ENCODE measurements around the gene BMAL1.
A peak's percentile ranks its signal among the peaks of the same experiment; 100 is the strongest.

BMAL1 gene

DNA sequence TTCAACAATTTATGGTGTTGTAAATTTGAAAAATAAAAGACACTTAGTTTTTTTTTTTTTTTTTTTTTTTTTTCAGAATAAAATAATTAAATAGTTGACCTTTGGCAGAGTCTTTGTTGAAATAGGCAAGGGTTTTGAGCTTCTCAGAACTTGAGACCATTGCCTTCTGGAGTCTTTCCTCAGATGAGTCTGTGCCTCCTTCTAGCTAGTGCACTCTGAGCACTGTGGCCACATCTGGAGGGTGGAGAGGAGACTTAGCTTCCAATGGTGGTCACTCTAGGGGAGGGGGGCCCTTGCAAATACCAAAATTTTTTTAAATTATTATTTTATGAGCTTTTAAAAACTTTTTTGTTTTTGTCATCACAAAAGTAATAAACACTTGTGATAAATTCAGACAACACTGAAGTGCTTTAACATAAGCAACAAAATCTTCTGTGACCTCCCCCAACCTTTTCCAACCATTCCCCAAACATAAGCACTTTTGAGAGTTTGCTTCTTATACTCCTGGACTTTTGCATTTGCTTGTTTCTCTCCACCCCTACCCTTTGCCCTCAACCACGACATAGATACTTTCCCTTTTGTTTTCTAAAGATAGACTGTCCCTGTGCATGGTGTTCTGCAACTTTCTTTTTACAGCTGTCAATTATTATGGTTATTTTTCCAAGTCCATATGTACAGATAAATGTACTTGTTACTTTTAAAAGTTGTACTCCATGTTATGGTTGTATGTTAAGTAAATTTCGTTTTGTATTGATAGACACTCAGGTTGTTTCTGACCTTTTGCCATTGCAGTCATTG, 41.1 kb downstream of the BMAL1 start:
- no peak for DNase-seq

DNA sequence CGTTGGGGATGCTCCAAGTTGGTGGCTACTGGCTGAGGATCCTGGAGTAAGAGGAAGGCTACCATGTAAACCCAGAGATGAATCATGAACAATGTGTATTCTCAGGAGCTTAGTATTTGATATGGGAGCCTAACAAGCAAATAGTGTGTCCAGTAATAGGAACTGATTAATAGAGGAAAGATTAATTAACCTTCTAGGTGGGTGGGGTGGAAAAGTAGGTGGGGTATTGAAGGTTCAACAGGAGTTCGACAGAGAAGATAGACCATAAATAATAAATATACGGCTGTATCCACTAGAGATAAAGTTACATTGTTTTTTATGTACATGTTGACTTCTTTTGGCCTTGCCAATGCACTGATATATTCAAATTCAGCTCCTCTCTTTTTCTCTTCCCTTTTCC, 43.1 kb downstream of the BMAL1 start:
- no peak for DNase-seq

DNA sequence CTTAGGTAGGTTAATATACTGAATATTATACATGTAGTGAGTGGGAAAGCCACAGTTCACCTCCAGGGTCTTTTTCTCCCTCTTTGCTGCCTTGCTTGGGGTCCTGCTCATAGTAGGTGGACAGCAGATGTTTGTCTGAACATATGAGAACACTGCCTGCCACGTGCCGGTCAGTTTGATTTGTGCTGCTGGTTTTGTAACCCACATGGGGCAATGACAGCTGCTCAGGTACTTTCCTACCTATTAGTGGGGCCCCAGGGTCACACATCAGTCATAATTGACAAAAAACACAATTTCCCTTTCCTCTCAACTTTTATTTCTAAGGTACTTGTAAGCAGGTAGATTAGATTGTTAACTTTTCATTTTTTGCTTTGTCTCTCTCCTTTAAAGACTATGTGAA, 43.8 kb downstream of the BMAL1 start:
- DNase-seq = no peak

DNA sequence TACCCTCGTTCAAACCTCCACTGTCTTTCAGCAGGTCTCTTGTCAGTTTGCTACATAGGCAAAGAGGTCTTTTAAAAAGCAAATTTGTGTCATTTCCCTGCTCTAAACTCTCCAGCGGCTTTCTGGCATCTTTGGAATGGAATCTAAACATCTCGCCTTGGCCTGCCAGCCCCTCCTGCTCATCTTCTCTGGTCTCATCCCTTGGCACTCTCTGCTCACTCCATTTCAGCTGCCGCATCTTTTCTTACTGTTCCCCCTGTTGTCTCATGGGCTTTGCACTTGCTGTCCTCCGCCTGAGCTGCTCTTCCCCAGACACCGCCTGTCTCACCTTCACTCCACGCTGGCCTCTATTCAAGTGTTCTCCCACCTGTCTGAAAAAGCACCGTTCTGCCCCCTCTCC, 46.6 kb downstream of the BMAL1 start:
- no peak for DNase-seq

DNA sequence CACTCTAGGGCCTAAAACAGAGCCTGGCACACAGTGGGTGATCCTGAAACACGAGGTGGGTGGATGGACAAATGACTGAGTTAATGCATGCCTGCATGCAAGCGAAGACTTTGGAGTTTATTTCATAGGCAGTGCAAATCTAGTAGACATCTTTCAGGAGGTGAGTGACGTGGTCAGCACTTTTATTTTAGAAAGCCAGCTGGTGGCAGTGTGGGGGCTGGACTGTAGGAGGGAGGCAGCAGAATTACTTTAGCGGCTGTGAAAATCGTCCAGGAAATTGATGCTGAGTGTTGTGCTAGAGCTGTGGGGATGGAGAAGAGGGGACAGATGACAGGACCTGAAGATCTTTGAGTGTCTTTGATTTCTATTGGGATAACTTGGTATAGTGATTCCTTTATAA, 47.1 kb downstream of the BMAL1 start:
- DNase-seq = no peak

DNA sequence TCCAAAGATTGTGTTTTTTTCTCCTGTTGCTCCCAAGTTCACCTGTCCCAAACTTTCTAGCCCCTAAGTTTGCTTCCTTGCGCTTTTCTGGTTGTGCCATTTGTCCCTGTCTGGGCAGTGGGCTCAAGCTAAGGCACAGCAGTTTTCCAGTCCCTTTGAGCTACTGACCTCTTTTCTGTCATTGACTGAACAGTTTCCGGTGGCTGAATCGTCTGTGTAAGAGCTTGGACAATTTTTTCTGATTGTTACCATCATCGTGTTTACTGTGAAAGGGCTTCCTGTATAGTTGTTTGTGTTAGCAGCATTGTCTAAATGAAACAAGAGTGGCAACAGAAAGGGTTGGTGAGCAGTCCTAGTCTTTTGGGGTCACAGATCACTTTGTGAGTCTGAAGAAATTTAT, 49.8 kb downstream of the BMAL1 start:
- no peak for DNase-seq

DNA sequence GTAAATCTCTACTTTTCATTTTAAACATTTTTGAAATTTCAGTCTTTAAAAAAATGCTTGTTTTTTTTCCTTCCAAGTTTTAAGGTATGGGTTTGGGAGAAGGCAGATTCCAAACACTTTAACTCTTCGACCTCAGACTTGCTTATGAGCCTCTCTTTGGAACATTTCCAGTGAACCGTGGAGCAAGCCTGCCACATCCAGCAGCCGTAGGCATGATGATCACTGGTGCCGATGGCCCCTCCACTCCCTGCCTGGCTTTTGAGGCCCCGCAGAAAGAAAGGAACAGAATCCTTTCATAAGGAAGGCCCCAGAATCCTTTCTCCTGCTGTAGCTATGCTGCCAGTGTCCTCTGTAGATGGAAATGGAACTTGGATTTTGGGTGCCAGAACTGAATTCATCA, 50.7 kb downstream of the BMAL1 start:
- peak; percentile 78 for DNase-seq

DNA sequence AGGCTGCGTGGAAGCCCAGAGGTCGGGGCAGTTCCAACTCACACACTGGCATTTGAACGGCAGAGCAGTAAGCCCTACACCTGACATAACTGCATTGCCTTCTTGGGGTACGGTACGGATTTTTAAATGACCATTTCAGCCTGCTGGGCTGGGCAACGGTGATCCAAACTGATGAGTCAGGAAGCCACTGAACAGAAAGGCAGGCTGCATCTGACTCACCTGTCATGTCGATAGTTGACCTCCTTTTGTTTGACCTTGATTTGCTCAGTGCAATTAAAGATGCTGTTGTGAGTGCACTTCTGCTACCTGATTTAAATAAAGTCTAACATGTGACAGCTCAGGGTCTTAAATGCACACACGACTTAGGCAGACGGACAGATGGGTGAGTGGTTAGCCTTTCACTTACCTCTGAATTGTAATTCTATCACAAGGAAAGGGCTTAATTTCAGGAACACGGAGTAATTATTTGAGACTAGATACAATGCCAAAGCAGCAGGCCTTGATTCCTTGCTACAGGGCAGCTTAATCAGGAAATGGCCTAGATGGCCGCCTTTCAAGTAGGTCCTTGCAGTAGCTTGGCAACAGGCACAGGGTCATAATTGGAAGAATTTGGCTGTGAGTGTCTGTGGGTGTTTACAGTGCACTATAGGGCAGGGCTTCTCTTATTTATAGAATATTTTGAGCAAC, 52.2 kb downstream of the BMAL1 start:
- peak; percentile 40 for DNase-seq

DNA sequence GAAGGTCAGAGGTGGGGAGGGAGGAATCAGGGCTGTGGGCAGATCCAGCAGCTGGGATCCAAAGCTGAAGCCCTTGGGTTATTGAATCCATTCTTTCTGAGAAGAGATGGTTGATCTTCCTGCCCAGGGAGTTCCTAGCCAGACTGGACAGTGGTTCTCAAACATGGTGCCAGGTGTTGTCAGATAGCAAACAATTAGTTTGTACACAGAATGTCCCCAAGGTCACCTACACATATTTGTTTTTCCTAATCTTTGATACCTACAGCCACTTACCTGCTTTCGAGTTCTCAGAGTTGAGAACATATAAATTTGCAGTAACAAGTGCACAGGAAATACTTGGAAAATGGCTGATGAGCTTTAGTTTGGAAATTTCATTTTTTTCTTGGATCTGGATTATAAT, 54.5 kb downstream of the BMAL1 start:
- DNase-seq = no peak

DNA sequence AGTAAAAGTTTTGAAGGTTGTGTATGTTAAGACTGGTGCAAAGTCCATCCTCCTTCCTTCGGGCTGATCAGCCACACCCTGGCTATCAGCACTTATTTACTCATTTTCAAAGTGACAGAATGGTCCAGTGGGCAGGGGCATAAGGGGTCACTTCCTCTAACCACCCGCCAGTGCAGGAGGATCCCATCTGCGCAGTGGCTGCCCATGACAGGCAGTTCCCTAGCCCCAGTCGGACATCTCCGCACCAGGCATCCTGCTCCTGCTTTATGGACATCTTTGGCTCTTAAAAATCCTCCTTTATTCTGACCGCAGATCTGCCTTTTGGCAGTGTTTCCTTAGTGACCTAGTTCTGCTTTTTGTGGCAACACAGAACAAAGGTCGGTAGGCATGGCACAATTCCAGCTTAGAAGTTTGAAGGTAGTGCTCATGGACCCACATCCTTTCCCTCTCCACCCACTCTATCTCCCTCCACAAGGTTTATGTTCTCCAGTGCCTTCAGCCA, 55.9 kb downstream of the BMAL1 start:
- DNase-seq = no peak

DNA sequence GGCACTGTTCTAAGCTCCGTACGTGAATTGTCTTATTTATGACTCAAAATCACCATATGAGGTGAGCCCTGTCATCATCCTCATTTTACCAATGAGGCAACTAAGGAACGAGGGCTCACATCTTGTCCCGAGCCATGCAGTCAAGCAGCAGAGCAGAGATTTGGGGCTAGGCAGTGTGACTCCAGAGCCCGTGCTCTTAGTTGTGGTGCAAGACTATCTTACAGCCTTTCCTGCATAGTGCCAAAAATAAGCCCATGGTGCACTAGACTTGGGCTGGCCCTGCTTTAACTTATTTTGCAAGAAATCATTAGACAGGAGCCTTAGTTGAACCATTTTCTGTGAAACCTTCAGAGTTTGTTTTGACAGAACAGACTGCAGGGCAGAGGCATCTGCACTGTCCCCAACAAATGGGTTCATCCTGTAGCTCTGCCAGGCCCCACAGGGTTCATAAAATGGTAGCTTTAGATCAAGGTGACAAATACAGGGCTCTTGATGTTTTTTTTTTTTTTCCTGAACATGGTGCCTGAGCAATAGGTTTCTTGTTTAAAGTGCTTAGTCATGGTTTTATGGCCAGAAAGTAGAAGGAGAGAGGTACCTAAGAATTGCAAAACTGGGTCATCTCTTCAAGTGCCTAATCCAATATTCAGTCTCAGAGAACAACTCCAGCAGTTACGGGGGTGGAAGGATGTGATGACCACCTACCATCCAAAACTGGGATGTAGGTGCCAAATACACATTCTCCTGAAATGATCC, 56.6 kb downstream of the BMAL1 start:
- no peak for DNase-seq

DNA sequence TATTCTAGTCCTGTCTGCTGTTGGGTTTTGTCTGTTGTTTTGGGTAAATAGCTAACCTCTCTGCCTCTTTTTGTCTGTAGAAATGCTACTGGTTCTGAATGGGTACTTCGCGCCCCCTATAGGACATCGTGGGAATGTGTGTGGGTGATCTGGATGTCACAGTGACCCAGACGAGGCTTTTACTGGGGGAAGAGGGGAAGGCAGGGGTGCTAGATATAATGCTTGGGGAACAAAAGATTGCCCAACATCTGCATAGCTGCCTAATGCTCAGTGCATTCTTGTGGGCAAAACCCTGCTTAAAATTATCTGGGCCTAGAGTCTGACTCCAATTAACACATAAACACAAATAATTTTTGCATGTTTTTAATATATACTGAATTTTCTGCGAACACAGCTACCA, 57.7 kb downstream of the BMAL1 start:
- peak; percentile 68 for DNase-seq

DNA sequence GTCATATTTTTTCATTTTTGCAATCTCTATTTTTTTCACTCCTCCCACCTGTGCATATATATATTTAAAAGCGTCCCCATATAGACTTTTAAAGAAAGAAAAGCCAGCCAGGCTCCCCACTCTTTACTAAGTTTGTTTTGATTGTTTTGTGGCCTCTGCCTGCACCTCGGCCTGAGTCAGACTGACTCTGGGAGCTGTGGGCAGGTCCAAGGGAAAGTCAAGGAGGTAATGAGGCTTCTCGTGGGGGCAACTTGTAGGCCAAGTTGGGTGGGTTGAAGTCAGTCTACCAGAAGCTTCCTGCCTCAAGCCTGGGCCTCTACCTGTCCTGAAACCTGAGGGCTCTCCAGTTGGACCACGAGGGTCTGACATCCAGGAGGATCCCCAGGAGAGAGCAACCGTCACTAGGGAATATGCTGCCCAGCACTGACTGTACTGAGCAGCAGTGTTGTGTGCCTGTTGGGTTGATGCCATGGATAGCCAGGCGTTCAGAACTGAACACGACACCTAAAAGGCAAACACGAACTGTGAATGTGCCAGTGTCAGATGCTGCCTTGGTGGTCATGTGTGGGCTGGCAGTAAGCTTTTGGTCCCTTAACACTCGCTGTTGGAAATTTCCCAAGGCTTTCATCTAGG, 58.8 kb downstream of the BMAL1 start:
- no peak for DNase-seq

DNA sequence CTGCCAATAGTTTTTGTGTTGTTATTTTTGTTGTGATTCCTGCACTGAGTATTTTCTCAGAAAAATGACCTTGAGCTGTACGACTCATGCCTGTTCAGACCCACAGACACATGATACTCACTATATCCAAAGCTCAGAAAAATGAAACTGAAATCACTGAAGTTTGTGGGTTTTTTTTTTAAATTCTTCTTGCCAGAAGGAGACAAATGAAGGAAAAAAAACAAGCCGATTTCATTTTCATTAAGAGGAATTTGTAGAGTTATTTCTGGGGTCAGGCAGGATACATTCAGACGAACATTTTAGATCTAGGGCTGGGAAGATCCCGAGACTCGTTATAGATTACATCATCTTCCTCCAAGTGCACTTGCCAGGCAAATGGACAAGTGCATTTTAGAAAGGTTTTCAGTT, 60.4 kb downstream of the BMAL1 start:
- DNase-seq = no peak

DNA sequence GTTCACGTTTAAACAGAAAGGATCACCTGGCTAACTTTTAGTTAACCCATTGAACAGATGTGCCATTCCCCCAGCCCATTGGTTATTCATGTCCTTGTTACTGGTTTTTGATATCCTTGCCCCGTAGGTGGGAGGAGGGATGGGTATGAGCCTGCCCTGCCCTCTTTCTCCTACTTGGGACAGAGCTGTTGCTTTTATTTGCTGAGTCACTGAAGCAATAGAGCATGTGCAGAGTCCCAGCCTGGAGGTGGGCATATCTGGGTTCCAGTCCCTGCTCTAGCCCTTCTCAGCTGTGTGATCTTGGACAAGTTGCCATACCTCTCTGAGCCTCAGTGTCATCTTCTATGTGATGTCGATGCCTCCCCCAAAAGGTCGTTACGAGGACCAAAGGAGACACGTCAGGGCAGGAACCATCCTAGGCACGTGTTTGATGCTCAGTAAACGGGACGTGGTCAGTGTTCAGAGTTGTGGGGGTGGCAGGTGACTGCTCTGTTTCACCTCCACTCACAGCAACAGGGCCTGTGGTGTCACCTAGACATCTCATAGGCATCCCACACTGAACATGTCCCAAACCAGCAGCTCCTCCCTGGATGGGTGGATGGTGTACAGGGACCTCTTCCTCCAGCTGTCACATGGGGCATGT, 61.0 kb downstream of the BMAL1 start:
- no peak for DNase-seq

DNA sequence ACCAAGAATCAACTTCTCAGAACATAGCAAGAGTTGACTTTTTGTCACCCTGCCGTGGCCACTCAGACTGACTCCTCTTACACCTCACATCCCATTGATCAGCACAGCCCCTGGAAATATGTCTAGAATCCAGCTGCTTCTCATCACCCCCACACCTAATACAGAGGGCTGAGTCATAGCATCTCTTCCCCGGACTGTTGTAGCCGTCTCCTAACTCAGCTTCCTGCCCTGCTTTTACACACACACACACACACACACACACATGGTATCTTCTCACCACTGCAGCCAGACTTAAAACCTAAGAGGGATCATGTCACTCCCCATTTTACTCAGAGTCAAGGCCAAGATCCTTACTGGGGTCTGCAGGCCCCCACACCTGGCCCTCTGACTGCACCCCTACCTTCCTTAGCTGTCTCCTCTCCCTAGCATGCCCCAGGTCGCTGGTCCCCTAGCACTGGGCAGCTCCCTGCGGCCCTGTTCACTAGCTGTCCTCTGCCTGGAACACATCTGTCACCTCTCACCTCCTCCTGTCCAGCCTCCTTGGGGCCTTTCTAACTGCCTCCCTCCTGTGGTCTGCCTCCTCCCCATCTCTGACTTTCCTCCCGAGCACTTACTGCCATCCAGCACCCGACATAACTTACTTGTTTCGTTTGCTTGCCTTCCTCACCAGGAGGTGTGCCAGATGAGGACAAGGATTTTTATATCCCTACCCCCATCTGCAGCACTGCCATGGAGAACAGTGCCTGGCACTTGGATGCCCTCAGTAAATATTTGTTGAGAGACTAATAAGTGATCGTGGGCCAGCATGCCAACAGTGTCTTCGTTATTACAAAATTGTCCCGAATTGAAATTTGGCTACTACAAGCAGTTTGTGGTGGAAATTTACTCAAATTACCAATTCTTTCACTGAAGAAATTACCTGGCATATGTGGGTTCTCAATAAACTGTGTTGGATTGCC, 61.9 kb downstream of the BMAL1 start:
- no peak for DNase-seq

DNA sequence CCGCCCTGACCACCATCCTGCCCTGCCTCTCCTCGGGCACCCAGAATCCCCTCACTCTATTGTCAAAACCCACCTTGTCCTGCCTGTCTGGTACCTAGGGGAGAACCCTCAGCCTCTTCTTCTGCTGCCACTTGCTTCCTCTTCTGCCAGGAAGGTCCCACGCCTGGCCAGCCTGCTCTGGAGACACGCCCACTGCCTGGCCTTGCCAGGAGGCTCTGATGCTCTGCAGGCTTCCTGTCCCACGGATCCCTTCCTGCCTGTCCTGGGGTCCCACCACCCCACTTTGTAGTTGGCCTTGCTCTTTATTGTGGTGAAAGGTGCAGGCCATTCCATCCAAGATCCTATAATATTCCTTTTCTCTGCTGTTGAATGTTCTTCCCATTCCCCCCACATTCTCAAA, 63.4 kb downstream of the BMAL1 start:
- DNase-seq = no peak

DNA sequence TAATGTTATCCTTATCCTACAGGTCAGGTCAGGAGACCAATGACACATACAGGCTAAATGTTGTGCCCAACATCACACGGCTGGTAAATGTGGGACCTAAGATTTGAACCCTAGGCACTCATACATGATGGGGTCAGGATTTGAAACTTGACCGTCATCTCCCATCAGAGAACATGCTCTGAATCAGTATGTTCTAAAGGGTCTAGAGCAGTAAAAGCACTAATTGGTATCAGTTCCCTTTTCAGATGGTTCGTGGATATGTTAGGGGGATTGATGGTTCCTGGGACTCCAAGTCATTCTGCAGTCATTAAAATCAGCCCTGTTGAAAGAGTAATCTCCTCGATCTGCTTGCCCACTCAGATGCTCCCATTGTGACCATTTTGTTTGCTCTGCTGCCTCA, 65.5 kb downstream of the BMAL1 start:
- no peak for DNase-seq

DNA sequence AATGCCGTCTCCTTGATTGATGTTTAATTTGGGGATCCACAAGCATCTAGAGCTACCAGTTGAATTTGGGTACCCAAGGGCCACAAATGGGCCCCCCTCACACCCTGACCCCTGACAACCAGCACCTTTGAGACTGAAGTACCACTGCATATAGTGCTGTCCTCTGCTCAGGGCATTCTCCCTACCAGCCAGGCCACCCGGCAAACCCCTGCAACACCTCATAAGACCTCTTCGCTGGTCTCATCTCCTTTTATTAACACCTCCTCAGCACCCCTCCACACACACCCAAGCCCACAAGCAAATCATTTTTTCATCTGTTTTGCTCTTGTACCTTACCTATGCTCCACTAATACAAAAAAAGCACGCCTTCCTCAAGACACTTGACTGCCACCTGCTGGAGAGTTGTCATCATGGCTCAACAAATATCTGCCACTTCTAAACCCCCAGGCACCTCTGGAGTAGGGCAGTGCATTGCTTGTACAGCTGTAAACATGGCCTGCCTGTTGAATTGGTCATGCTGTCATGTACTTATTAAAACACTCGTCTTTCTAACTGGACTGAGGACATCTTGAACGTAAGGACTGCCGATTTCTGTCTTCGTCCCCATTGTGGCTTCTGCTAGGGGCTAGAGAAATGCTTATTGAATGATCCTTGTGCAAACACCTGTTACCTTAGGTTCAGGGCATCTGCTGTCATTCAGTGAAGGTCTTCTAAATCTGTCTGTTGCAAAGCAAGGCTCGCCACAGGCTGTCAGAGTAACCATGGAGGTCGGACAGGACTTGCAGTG, 66.5 kb downstream of the BMAL1 start:
- DNase-seq = peak; percentile 83

DNA sequence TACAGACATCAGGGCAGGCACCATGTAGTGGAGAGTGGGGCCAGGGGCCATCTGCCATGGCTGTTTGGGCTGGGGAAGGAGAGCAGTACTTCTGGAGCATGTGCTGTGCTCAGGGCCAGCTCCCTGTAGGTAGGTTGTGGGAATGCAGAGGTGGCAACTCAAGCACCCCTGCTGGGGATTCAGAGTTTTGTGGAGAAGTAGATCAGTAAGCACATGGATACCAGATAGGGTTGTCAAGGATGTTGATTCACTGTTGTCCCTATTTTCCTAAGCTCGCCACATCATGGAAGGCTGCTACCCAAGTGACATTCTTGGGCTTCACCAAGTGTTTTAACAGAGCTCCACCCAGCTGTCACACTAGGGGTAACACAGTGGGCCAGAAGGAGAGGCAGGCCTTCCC, 67.2 kb downstream of the BMAL1 start:
- no peak for DNase-seq

DNA sequence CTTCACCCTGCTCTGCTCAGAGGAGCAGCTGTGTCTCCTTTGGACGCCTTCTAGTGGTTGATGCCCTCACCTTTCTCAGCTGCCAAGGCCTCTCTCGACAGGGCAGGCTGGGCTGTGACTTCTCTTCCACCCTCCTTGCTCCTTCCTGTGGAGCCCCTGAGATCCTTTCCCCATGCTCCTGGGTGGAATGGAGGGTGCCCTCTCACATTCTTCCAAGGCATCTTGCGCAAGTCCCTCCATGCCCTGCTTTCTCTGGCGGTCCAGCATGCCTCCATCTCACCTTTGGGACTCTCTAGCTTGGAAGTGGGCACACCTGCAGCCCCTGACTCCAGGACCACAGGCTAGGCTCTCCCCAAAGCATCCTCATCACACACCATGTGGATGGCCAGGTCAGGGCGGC, 68.9 kb downstream of the BMAL1 start:
- DNase-seq = no peak
